HepG2 (cell line): ENCODE measurements around the gene EIF1. TPM values are rescaled to one million over a fixed set of nuclear protein-coding genes. Genes with fewer than 3 reads are reported as not detected.

Experiments
- EHMT2 ChIP-seq: fragments of 200-600 bp; sonication (generic); IDR thresholded peaks from 2 replicates; pipeline ENCODE4 v1.7.0; 2017; ENCODE audit warnings: antibody characterized with exemption, low read depth, low read length, borderline replicate concordance
- ETV5 ChIP-seq: IDR thresholded peaks from 2 replicates; pipeline ENCODE4 v1.6.1; 2018; ENCODE audit warnings: missing biosample characterization, missing genetic modification reagents, inconsistent platforms, borderline replicate concordance
- HCFC1 ChIP-seq: fragments of 150-350 bp; IDR thresholded peaks from 2 replicates; pipeline ENCODE4 v1.6.1; 2014; ENCODE audit warnings: low read depth, low read length
- HNF1A ChIP-seq, 2 experiments: sonication (generic) in 1 of 2; formaldehyde crosslinking in 1 of 2; IDR thresholded peaks; 2 replicates each; pipeline versions ENCODE4 v1.4.0 to v1.6.1; 2016 to 2020; ENCODE audit warnings: borderline replicate concordance in 1 of 2, low read depth in 1 of 2, mild to moderate bottlenecking in 1 of 2, missing genetic modification reagents in 1 of 2
- IRX3 ChIP-seq: sonication (generic); formaldehyde crosslinking; IDR thresholded peaks from 2 replicates; pipeline ENCODE4 v1.8.1; 2023; ENCODE audit warnings: mild to moderate bottlenecking, low read depth, missing genetic modification reagents, borderline replicate concordance
- KDM3A ChIP-seq: IDR thresholded peaks from 2 replicates; pipeline ENCODE4 v1.6.1; 2018; ENCODE audit warnings: low read depth, missing compliant biosample characterization
- KLF9 ChIP-seq: IDR thresholded peaks from 2 replicates; pipeline ENCODE4 v1.6.1; 2016; ENCODE audit warnings: low read depth
- MAFK ChIP-seq, 2 experiments: IDR thresholded peaks in 1 of 2; conservative IDR thresholded peaks in 1 of 2; 2 replicates each; pipeline ENCODE4 v1.6.1; 2011; ENCODE audit warnings: improper control_type of control experiment in 2 of 2, low read length in 2 of 2
- MBNL3 ChIP-seq: fragments of 250-450 bp; sonication (Bioruptor Pico); conservative IDR thresholded peaks from 2 replicates; pipeline ENCODE4 v1.8.0; 2022; ENCODE audit warnings: mild to moderate bottlenecking, inconsistent platforms
- MED13 ChIP-seq: sonication (generic); formaldehyde crosslinking; IDR thresholded peaks from 2 replicates; pipeline ENCODE4 v1.5.0; 2020; ENCODE audit warnings: missing genetic modification reagents
- MEF2D ChIP-seq: sonication (generic); formaldehyde crosslinking; IDR thresholded peaks from 2 replicates; pipeline ENCODE4 v1.5.1; 2020; ENCODE audit warnings: mild to moderate bottlenecking, missing genetic modification reagents
- POLR2AphosphoS5 ChIP-seq: IDR thresholded peaks from 2 replicates; pipeline ENCODE4 v1.6.1; 2012; ENCODE audit warnings: low read depth, low read length
- POLR2G ChIP-seq: fragments of 200-400 bp; formaldehyde crosslinking; IDR thresholded peaks from 2 replicates; pipeline ENCODE4 v1.6.1; 2018; ENCODE audit warnings: mild to moderate bottlenecking, low read depth, low read length, moderate library complexity
- TOE1 ChIP-seq: sonication (generic); formaldehyde crosslinking; IDR thresholded peaks from 2 replicates; pipeline ENCODE4 v1.4.0; 2020; ENCODE audit warnings: mild to moderate bottlenecking, missing genetic modification reagents
- ZBTB2 ChIP-seq: sonication (generic); formaldehyde crosslinking; IDR thresholded peaks from 2 replicates; pipeline ENCODE4 v1.8.0; 2022; ENCODE audit warnings: low read depth, missing genetic modification reagents
- ZBTB33 ChIP-seq: sonication (generic); formaldehyde crosslinking; IDR thresholded peaks from 2 replicates; pipeline ENCODE4 v1.4.0; 2020; ENCODE audit warnings: missing genetic modification reagents
- ZEB1 ChIP-seq: IDR thresholded peaks from 2 replicates; pipeline ENCODE4 v1.6.1; 2012; ENCODE audit warnings: mild to moderate bottlenecking, low read depth, inconsistent platforms; ENCODE audit not compliant: insufficient replicate concordance
- ZNF3 ChIP-seq: IDR thresholded peaks from 2 replicates; pipeline ENCODE4 v1.7.0; 2017; ENCODE audit warnings: inconsistent platforms
- polyA plus RNA-seq, 8 experiments: library from polyadenylated mRNA; depleted of rRNA in 3 of 8; stranded (reverse) in 7 of 8; unstranded in 1 of 8; fragments of >200 nt; fragmentation: Illumina TruSeq in 4 of 8; extraction: Trizol in 4 of 8; gene quantifications; 2 replicates each; pipeline versions ENCODE4 v1.2.1 to v1.2.3, GENCODE V29; 2011 to 2016; ENCODE audit warnings: low read depth in 4 of 8, missing spikeins in 1 of 8, mixed read lengths in 1 of 8; ENCODE audit not compliant: insufficient read depth in 1 of 8
- total RNA-seq, 5 experiments: library from RNA; depleted of rRNA; stranded (reverse); fragments of >200 nt; fragmentation: Illumina TruSeq; extraction: Trizol; gene quantifications; 2 replicates each; pipeline ENCODE4 v1.2.3, GENCODE V29; 2016; ENCODE audit warnings: low read depth in 1 of 5

The EIF1 gene
- total and polyA plus RNA-seq, 2 of the 13 experiments (the other 11 are each of a cell fraction or from before 2014, with no cell fraction given): 147 to 517 TPM

DNA sequence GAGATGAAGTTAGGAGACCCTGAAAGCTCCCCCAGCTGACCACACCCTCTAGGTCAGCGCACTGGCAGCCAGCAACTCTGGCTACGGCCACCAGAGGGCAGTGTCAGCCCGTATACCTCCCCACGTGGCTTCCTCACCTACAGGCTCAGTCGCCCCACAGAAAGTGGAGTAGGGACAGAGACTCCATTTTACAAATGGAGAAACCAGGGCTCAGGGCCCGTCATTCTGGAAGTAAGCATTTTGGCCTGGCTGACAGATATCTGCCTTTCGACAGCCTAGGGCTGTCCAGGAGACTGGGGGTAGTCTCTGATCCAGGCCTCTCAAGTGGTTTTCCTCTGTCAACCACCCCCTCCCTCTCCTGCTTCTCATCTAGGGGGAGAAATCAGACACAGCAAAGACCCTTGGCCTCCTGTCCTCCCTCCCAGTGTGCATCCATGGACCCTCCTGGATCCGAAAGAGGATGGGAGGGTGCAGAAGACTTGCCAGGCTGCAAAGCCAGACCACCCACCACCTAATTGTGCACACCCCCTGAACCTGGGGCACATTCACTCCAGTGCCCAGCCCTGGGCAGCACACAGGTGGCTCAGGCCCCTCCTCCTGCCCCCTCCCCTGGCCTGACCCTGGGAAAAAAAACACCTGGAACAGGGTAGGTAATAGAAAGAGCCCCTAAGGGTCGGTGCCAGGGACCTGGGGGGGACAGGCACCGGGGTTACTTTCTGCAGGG lies 49.6 kb downstream of the EIF1 start (continued):
- no peak; the same call in 1 of the 2 replicates for TF ChIP-seq MEF2D (CRISPR knock-in tag)
- TF ChIP-seq POLR2AphosphoS5: no peak
- TF ChIP-seq POLR2G: no peak
- TF ChIP-seq ETV5 (CRISPR knock-in tag): peak; percentile 50; the same call in 1 of the 2 replicates
- TF ChIP-seq ZEB1: peak; percentile 61
- no peak for TF ChIP-seq MAFK (conservative IDR thresholded peaks at IDR 0.05 in 1 of 2, IDR thresholded peaks at IDR 0.05 in 1 of 2; ENCODE audit: low read length in 2 of 2)
- no peak for TF ChIP-seq MED13 (CRISPR knock-in tag)
- TF ChIP-seq MBNL3: no peak
- TF ChIP-seq KDM3A: peak; percentile 67; the same call in 1 of the 2 replicates
- no peak for TF ChIP-seq ZBTB2
- TF ChIP-seq ZNF3 (CRISPR knock-in tag): no peak
- TF ChIP-seq HCFC1: no peak
- no peak for TF ChIP-seq EHMT2
- TF ChIP-seq KLF9 (CRISPR knock-in tag): peak; percentile 63; the same call in 1 of the 2 replicates
- peak; percentile 45; the same call in 1 of the 2 replicates for TF ChIP-seq ZBTB33 (CRISPR knock-in tag)
- no peak for TF ChIP-seq IRX3 (CRISPR knock-in tag)
- TF ChIP-seq HNF1A (IDR thresholded peaks at IDR 0.05; ENCODE audit: low read depth): no peak
- TF ChIP-seq HNF1A (CRISPR knock-in tag; IDR thresholded peaks at IDR 0.05; ENCODE audit: borderline replicate concordance): no peak
- TF ChIP-seq TOE1 (CRISPR knock-in tag): no peak
